CD4-positive, alpha-beta T cell (primary cell): ENCODE results near the gene ADCY7. TPM values are rescaled to one million over a fixed set of nuclear protein-coding genes. Genes with fewer than 3 reads are reported as not detected.

Source experiments
- ATAC-seq: fragments of 200-7000 bp; cut with Tn5 transposase; one replicate; pipeline ENCODE4 v1.10.0; 2022; ENCODE audit warnings: mild to moderate bottlenecking; ENCODE audit not compliant: poor library complexity
- CTCF ChIA-PET: fragments of 350-600 bp; sonication (Branson Sonifier 250); formaldehyde crosslinking; loops from one replicate; lab custom pipeline; 2021; ENCODE audit warnings: antibody characterized with exemption, inconsistent platforms; lab: Charles Lee
- POLR2A ChIA-PET: fragments of 350-600 bp; sonication (Branson Sonifier 250); formaldehyde crosslinking; loops from one replicate; lab custom pipeline; 2021; ENCODE audit warnings: antibody characterized with exemption, inconsistent platforms; lab: Charles Lee
- DNase-seq, 14 experiments: peaks; one replicate each; pipeline ENCODE4 v3.0.0-alpha.2; 2013 to 2020; ENCODE audit warnings: mixed read lengths in 2 of 14
- H3K27ac ChIP-seq, 2 donors: one replicate each; pipeline versions ENCODE4 v1.5.1 to v1.7.0; 2013; ENCODE audit warnings: low read length in 2 of 2, low read depth in 1 of 2, mild to moderate bottlenecking in 1 of 2
- H3K27me3 ChIP-seq, 2 experiments: 1 replicate in 1 of 2; 2 replicates in 1 of 2; pipeline versions ENCODE4 v1.6.1 to v1.7.0; 2013; ENCODE audit warnings: low read length in 2 of 2, control low read depth in 1 of 2, mild to moderate bottlenecking in 1 of 2, moderate library complexity in 1 of 2; ENCODE audit not compliant: insufficient read depth in 2 of 2, control insufficient read depth in 1 of 2
- H3K36me3 ChIP-seq: one replicate; pipeline ENCODE4 v1.6.1; 2013; ENCODE audit warnings: low read length, control low read depth; ENCODE audit not compliant: insufficient read depth
- H3K4me1 ChIP-seq: one replicate; pipeline ENCODE4 v1.6.1; 2013; ENCODE audit warnings: low read length, control low read depth; ENCODE audit not compliant: insufficient read depth
- H3K4me3 ChIP-seq: one replicate; pipeline ENCODE4 v1.5.1; 2013; ENCODE audit warnings: mild to moderate bottlenecking, low read length, moderate library complexity
- H3K9me3 ChIP-seq, 2 experiments: 1 replicate in 1 of 2; 2 replicates in 1 of 2; pipeline versions ENCODE4 v1.6.1 to v1.7.0; 2013; ENCODE audit warnings: low read length in 2 of 2, mild to moderate bottlenecking in 2 of 2, control low read depth in 1 of 2, moderate library complexity in 1 of 2; ENCODE audit not compliant: control insufficient read depth in 1 of 2, insufficient read depth in 1 of 2
- H3K27ac Mint-ChIP-seq: one replicate; pipeline ENCODE4 v1.8.0; 2020; ENCODE audit warnings: mixed read lengths
- H3K27me3 Mint-ChIP-seq: one replicate; pipeline ENCODE4 v1.8.0; 2021; ENCODE audit warnings: mixed read lengths
- H3K36me3 Mint-ChIP-seq: one replicate; pipeline ENCODE4 v1.8.0; 2021; ENCODE audit warnings: low read depth, mixed read lengths
- H3K4me1 Mint-ChIP-seq: one replicate; pipeline ENCODE4 v1.8.0; 2021; ENCODE audit warnings: low read depth, mixed read lengths
- H3K4me3 Mint-ChIP-seq: one replicate; pipeline ENCODE4 v1.8.0; 2020; ENCODE audit warnings: mild to moderate bottlenecking, mixed read lengths
- H3K9me3 Mint-ChIP-seq: one replicate; pipeline ENCODE4 v1.8.0; 2020; ENCODE audit warnings: mixed read lengths
- CTCF ChIP-seq: fragments of 200-600 bp; IDR thresholded peaks from one replicate; pipeline ENCODE4 v1.8.0; 2022; ENCODE audit warnings: antibody characterized with exemption, mild to moderate bottlenecking
- intact Hi-C, 2 experiments: fragments of 100-400 bp; cut with DNase I in 1 of 2; cut with micrococcal nuclease in 1 of 2; formaldehyde crosslinking; loops; one replicate each; pipeline versions ENCODE4 v1.15.1 to v1.9.0; 2023 to 2025; cut with DNase I, micrococcal nuclease
- total RNA-seq, 174 experiments: library from RNA in 2 of 174; stranded (reverse) in 2 of 174; gene quantifications; one replicate each; pipeline ENCODE4 v1.2.3 and lab custom pipeline; 2021 to 2026

The ADCY7 gene
- total RNA-seq, 2 experiments from 2014 or later = 136 to 147 TPM

GRCh38 chr16:50326835-50327465 is 60.6 kb downstream of the ADCY7 start:
- POLR2A ChIA-PET = interaction anchor here (0.7 to 9.1 kb wide), 18 partner anchors 11 to 479 kb away, joined by 3 to 141 read pairs (median 7); partner anchors contain the start of genes ADCY7, CNEP1R1 and CYLD

GRCh38 chr16:50329446-50330189 is 63.3 kb downstream of the ADCY7 start:
- H3K4me3 ChIP-seq = no peak overlapping the region
- H3K4me1 ChIP-seq = peaks cover 31% of the 10 kb centered on the region
- Mint-ChIP-seq H3K9me3 (no peaks in the 10 kb centered on the region), H3K27ac (peak overlapping the region; percentile 84), H3K4me1 (peaks cover 63% of the 10 kb centered on the region), H3K27me3 (no peaks in the 10 kb centered on the region), H3K36me3 (peaks cover 89% of the 10 kb centered on the region), H3K4me3 (no peak overlapping the region)
- no peak for ATAC-seq
- DNase-seq = no peak
- ChIA-PET CTCF (interaction anchor here (1.0 to 5.2 kb wide), 4 partner anchors 9 to 116 kb away, joined by 3 to 91 read pairs (median 3); no protein-coding TSS in a partner anchor), POLR2A (interaction anchor here (0.7 to 9.1 kb wide), 4 partner anchors 8 to 469 kb away, joined by 3 to 141 read pairs (median 4); no protein-coding TSS in a partner anchor)
- intact Hi-C loops = loop anchor here in 1 of 2 experiments (5.0 kb wide), 1 partner anchor 338 kb away; no protein-coding TSS in a partner anchor
- H3K27ac ChIP-seq = no peak overlapping the region
- no peaks in the 10 kb centered on the region for H3K9me3 ChIP-seq
- peaks cover 66% of the 10 kb centered on the region for H3K36me3 ChIP-seq
- TF ChIP-seq CTCF = no peak
- no peaks in the 10 kb centered on the region for H3K27me3 ChIP-seq

More at GRCh38 chr16:50326835-50327465, 60.6 kb downstream of the ADCY7 start:
- Mint-ChIP-seq H3K4me3 (no peak overlapping the region), H3K4me1 (peaks cover 63% of the 10 kb centered on the region), H3K27ac (peak overlapping the region; percentile 84), H3K36me3 (peaks cover 82% of the 10 kb centered on the region), H3K27me3 (no peaks in the 10 kb centered on the region), H3K9me3 (no peaks in the 10 kb centered on the region)
- intact Hi-C loops = loop anchor here (1.0 to 5.0 kb wide), 8 partner anchors 8 to 480 kb away; no protein-coding TSS in a partner anchor
- Histone ChIP-seq H3K9me3 (no peaks in the 10 kb centered on the region), H3K27ac (peak overlapping the region; percentile 19 to 20), H3K36me3 (peaks cover 62% of the 10 kb centered on the region), H3K27me3 (no peaks in the 10 kb centered on the region), H3K4me3 (no peak overlapping the region), H3K4me1 (peaks cover 38% of the 10 kb centered on the region)
- DNase-seq (peak; percentile 39 to 93 (median 62)), ATAC-seq (peak; percentile 92)
- TF ChIP-seq CTCF = peak; percentile 83
- CTCF ChIA-PET = interaction anchor here (0.7 to 5.2 kb wide), 24 partner anchors 9 to 479 kb away, joined by 3 to 91 read pairs (median 4); partner anchors contain the start of gene ADCY7

GRCh38 chr16:50331570-50331969 is 65.2 kb downstream of the ADCY7 start:
- H3K9me3 Mint-ChIP-seq = no peaks in the 10 kb centered on the region
- DNase-seq (no peak), ATAC-seq (no peak)
- H3K27me3 Mint-ChIP-seq = no peaks in the 10 kb centered on the region
- peaks cover 73% of the 10 kb centered on the region for H3K4me1 Mint-ChIP-seq
- Histone ChIP-seq H3K27ac (no peak overlapping the region), H3K9me3 (no peaks in the 10 kb centered on the region), H3K27me3 (no peaks in the 10 kb centered on the region), H3K4me1 (peaks cover 42% of the 10 kb centered on the region), H3K4me3 (no peak overlapping the region), H3K36me3 (peaks cover 52% of the 10 kb centered on the region)
- TF ChIP-seq CTCF = no peak
- H3K4me3 Mint-ChIP-seq = no peak overlapping the region
- POLR2A ChIA-PET = no interaction called here
- CTCF ChIA-PET = no interaction called here
- peak overlapping the region; percentile 98 for H3K27ac Mint-ChIP-seq
- intact Hi-C loops = no loop called here
- peaks cover 87% of the 10 kb centered on the region for H3K36me3 Mint-ChIP-seq
